Neural progenitor cell (in vitro differentiated cells): ENCODE measurements around the gene LDAH. TPM values are rescaled to one million over a fixed set of nuclear protein-coding genes. Genes with fewer than 3 reads are reported as not detected.

Experiments
- DNase-seq: peaks from one replicate; pipeline ENCODE4 v3.0.0-alpha.2; 2016; ENCODE audit warnings: low spot score
- H2AFZ ChIP-seq: fragments of 200-600 bp; sonication (generic); replicated peaks from 2 replicates; pipeline ENCODE4 v1.6.1; 2016; ENCODE audit warnings: antibody characterized with exemption
- H3F3A ChIP-seq: fragments of 200-600 bp; sonication (generic); 2 replicates; pipeline ENCODE4 v1.6.1; 2016; ENCODE audit warnings: antibody characterized with exemption, low read depth
- H3K27ac ChIP-seq: fragments of 200-600 bp; sonication (generic); 2 replicates; pipeline ENCODE4 v1.5.1; 2016; ENCODE audit warnings: mild to moderate bottlenecking
- H3K27me3 ChIP-seq: fragments of 200-600 bp; sonication (generic); 2 replicates; pipeline ENCODE4 v1.6.1; 2016; ENCODE audit warnings: mild to moderate bottlenecking, moderate library complexity
- H3K36me3 ChIP-seq: fragments of 200-600 bp; sonication (generic); 2 replicates; pipeline ENCODE4 v1.5.1; 2016
- H3K4me1 ChIP-seq: fragments of 200-600 bp; sonication (generic); 2 replicates; pipeline ENCODE4 v1.6.1; 2016; ENCODE audit warnings: mixed run types
- H3K4me2 ChIP-seq: fragments of 200-600 bp; sonication (generic); 2 replicates; pipeline ENCODE4 v1.6.1; 2016
- H3K4me3 ChIP-seq: fragments of 200-600 bp; sonication (generic); 2 replicates; pipeline ENCODE4 v1.5.1; 2016
- H3K79me2 ChIP-seq: fragments of 200-600 bp; sonication (generic); 2 replicates; pipeline ENCODE4 v1.6.1; 2016; ENCODE audit warnings: low read depth
- H3K9ac ChIP-seq: fragments of 200-600 bp; sonication (generic); 2 replicates; pipeline ENCODE4 v1.6.1; 2016
- H3K9me3 ChIP-seq: fragments of 200-600 bp; sonication (generic); 2 replicates; pipeline ENCODE4 v1.5.1; 2016; ENCODE audit warnings: low read depth
- H4K20me1 ChIP-seq: fragments of 200-600 bp; sonication (generic); 2 replicates; pipeline ENCODE4 v1.6.1; 2016; ENCODE audit warnings: low read depth
- H3K27ac Mint-ChIP-seq: 3 replicates; pipeline ENCODE4 v1.8.0; 2021; ENCODE audit warnings: mixed read lengths
- H3K27me3 Mint-ChIP-seq: 2 replicates; pipeline ENCODE4 v1.8.0; 2022; ENCODE audit warnings: low read depth, mild to moderate bottlenecking, inconsistent platforms, moderate library complexity, mixed read lengths; ENCODE audit not compliant: insufficient read depth
- H3K36me3 Mint-ChIP-seq: 3 replicates; pipeline ENCODE4 v1.8.0; 2021; ENCODE audit warnings: mixed read lengths
- H3K4me1 Mint-ChIP-seq: 3 replicates; pipeline ENCODE4 v1.8.0; 2021; ENCODE audit warnings: mixed read lengths
- H3K4me3 Mint-ChIP-seq: 3 replicates; pipeline ENCODE4 v1.8.0; 2021; ENCODE audit warnings: mild to moderate bottlenecking, moderate library complexity, mixed read lengths
- H3K9me3 Mint-ChIP-seq: 3 replicates; pipeline ENCODE4 v1.8.0; 2020; ENCODE audit warnings: mixed read lengths
- CTCF ChIP-seq: fragments of 200-600 bp; sonication (generic); IDR thresholded peaks from 2 replicates; pipeline ENCODE4 v1.5.1; 2017; ENCODE audit warnings: antibody characterized with exemption, mild to moderate bottlenecking
- EZH2 ChIP-seq: fragments of 200-600 bp; sonication (generic); IDR thresholded peaks from 2 replicates; pipeline ENCODE4 v1.6.1; 2017; ENCODE audit warnings: antibody characterized with exemption, mild to moderate bottlenecking, moderate library complexity
- EZH2phosphoT487 ChIP-seq: fragments of 200-600 bp; sonication (generic); IDR thresholded peaks from 2 replicates; pipeline ENCODE4 v1.6.1; 2017; ENCODE audit warnings: antibody characterized with exemption
- total RNA-seq: library from RNA; depleted of rRNA; stranded (reverse); fragments of >200 nt; gene quantifications from 2 replicates; pipeline ENCODE4 v1.2.3, GENCODE V29; 2015; ENCODE audit warnings: low replicate concordance

The LDAH gene
- total RNA-seq, 1 donor from 2014 or later, result 45.2 TPM

DNA sequence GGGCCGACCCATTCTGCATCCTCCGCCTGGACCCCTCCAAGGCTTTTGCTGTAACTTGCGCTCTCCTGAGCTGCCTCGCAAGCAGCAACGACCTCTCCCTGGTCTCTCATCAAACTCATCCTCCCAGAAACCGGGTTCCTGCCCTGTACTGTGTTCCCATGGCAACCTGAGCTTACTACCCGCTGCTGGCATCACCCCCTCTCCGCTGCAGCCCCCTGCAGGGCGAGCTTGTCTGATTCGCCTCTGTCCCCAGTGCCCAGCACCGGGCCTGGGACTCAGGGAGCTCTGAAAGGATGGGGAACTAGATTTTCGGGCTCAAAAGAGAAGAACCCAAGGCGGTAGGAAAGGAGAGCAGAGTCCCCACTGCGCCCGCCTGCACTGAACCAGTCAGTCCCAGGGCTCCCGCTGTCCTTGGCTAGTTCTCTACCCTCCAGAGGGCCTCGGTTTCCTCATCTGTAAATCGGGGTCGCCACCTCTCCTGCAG, 172.5 kb downstream of the LDAH start:
- H3F3A ChIP-seq, result no peaks in the 10 kb centered on the region
- H3K27me3 ChIP-seq, result peaks cover 19% of the 10 kb centered on the region
- H3K27ac Mint-ChIP-seq, result no peak overlapping the region
- H4K20me1 ChIP-seq, result no peaks in the 10 kb centered on the region
- no peaks in the 10 kb centered on the region for H3K79me2 ChIP-seq
- H3K4me3 Mint-ChIP-seq, result peak overlapping the region; percentile 84
- H3K36me3 Mint-ChIP-seq, result no peaks in the 10 kb centered on the region
- peak; percentile 78 for DNase-seq
- no peaks in the 10 kb centered on the region for H3K9me3 Mint-ChIP-seq
- no peak overlapping the region for H3K27ac ChIP-seq
- H3K4me1 ChIP-seq, result no peaks in the 10 kb centered on the region
- no peaks in the 10 kb centered on the region for H3K36me3 ChIP-seq
- peaks cover 45% of the 10 kb centered on the region for H3K4me1 Mint-ChIP-seq
- peak; percentile 20 for TF ChIP-seq EZH2
- TF ChIP-seq CTCF, result no peak
- H3K4me2 ChIP-seq, result peak overlapping the region; percentile 78
- H3K4me3 ChIP-seq, result peak overlapping the region; percentile 76
- H2AFZ ChIP-seq, result peak overlapping the region; percentile 66
- H3K9ac ChIP-seq, result peak overlapping the region; percentile 30
- H3K9me3 ChIP-seq, result no peaks in the 10 kb centered on the region
- H3K27me3 Mint-ChIP-seq, result peaks cover 15% of the 10 kb centered on the region

DNA sequence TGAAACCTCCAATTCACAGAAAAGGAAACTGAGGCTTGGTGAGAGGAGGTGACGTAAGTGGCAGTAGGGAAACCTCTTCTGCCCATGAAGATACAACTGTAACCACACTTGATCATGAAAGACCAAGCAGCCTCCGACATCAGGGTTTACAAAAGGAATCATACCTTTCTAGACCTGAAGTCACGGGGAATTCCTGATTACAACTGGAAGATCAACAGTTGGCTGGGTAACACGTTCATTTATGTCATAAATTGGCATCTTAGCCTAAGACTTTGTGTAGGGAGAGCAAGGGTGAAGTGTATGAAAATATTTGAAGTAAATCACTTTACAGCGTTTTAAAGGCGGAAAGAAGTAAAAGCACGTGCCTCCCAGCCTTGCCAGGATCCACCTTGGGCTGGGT, 172.9 kb downstream of the LDAH start:
- Histone ChIP-seq H3K4me1 (no peaks in the 10 kb centered on the region), H3K9ac (no peak overlapping the region), H3K9me3 (no peaks in the 10 kb centered on the region), H3K27me3 (peaks cover 19% of the 10 kb centered on the region), H3K79me2 (no peaks in the 10 kb centered on the region), H3K27ac (no peak overlapping the region), H4K20me1 (no peaks in the 10 kb centered on the region), H3K36me3 (no peaks in the 10 kb centered on the region), H2AFZ (no peak overlapping the region), H3F3A (no peaks in the 10 kb centered on the region), H3K4me2 (peak overlapping the region; percentile 78), H3K4me3 (peak overlapping the region; percentile 76)
- H3K27ac Mint-ChIP-seq, result no peak overlapping the region
- TF ChIP-seq EZH2 (no peak), CTCF (no peak), EZH2phosphoT487 (no peak)
- H3K9me3 Mint-ChIP-seq, result no peaks in the 10 kb centered on the region
- H3K36me3 Mint-ChIP-seq, result peaks cover under 1% of the 10 kb centered on the region
- H3K27me3 Mint-ChIP-seq, result peaks cover 14% of the 10 kb centered on the region
- peak overlapping the region; percentile 84 for H3K4me3 Mint-ChIP-seq
- peaks cover 45% of the 10 kb centered on the region for H3K4me1 Mint-ChIP-seq
- DNase-seq, result no peak

GRCh38 chr2:20649576-20649975, 173.3 kb downstream of the LDAH start:
- Histone ChIP-seq H3K4me3 (no peak overlapping the region), H3F3A (no peaks in the 10 kb centered on the region), H3K4me1 (no peaks in the 10 kb centered on the region), H3K36me3 (no peaks in the 10 kb centered on the region), H3K9ac (no peak overlapping the region), H3K27me3 (peaks cover 19% of the 10 kb centered on the region), H3K27ac (no peak overlapping the region), H3K9me3 (no peaks in the 10 kb centered on the region), H3K79me2 (no peaks in the 10 kb centered on the region), H4K20me1 (no peaks in the 10 kb centered on the region), H3K4me2 (no peak overlapping the region), H2AFZ (no peak overlapping the region)
- no peak for DNase-seq
- no peak overlapping the region for H3K27ac Mint-ChIP-seq
- H3K4me1 Mint-ChIP-seq, result peaks cover 44% of the 10 kb centered on the region
- H3K9me3 Mint-ChIP-seq, result no peaks in the 10 kb centered on the region
- peaks cover 14% of the 10 kb centered on the region for H3K27me3 Mint-ChIP-seq
- H3K36me3 Mint-ChIP-seq, result peaks cover 5% of the 10 kb centered on the region
- H3K4me3 Mint-ChIP-seq, result peak overlapping the region; percentile 84
- TF ChIP-seq CTCF, result no peak
- no peak for TF ChIP-seq EZH2phosphoT487
- no peak for TF ChIP-seq EZH2
